HG03135 (cell line): ENCODE results near the gene ADARB1.
A peak's percentile ranks its signal among the peaks of the same experiment; 100 is the strongest.
"Not testable (repeated sequence)": the region's sequence is repeated elsewhere in the genome, so short reads cannot be mapped to it uniquely, and the experiment has no call there.

Source experiments
- ATAC-seq: cut with Tn5 transposase; IDR thresholded peaks from one replicate; pipeline ENCODE4 v1.9.1; 2021; ENCODE audit warnings: mild to moderate bottlenecking, moderate library complexity; ENCODE audit not compliant: unreplicated experiment

Gene ADARB1, protein sequence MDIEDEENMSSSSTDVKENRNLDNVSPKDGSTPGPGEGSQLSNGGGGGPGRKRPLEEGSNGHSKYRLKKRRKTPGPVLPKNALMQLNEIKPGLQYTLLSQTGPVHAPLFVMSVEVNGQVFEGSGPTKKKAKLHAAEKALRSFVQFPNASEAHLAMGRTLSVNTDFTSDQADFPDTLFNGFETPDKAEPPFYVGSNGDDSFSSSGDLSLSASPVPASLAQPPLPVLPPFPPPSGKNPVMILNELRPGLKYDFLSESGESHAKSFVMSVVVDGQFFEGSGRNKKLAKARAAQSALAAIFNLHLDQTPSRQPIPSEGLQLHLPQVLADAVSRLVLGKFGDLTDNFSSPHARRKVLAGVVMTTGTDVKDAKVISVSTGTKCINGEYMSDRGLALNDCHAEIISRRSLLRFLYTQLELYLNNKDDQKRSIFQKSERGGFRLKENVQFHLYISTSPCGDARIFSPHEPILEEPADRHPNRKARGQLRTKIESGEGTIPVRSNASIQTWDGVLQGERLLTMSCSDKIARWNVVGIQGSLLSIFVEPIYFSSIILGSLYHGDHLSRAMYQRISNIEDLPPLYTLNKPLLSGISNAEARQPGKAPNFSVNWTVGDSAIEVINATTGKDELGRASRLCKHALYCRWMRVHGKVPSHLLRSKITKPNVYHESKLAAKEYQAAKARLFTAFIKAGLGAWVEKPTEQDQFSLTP

DNA sequence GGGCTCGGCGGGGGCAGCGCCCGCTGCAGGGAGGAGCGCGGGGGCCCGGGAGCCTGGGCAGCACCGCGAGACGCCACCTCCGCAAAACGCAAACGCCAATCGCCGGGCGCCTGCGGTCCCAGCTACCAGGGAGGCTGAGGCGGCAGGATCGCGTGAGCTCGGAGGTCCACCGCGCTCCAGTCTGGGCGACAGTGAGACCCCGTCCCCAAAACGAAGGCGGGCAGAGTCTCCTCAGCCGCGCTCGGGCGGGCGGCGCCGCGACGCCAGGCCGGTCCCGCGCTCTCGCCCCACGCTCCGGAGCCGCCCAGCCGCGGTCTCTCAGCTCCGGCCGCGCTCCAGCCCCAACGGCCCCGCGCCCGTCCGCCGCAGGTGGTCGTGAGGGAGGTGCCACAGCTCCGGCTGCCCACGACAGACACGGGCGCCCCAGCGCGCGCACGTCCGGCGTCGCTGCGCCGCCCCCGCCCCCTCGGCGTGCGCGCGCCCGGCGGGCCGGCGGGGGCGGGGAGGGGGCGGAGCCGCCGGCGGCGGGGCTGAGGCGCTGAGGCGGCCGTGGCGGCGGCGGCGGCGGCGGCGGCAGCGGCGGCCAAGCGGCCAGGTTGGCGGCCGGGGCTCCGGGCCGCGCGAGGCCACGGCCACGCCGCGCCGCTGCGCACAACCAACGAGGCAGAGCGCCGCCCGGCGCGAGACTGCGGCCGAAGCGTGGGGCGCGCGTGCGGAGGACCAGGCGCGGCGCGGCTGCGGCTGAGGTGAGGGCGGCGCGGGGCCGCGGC is at the start of gene ADARB1:
TSS of gene ADARB1 (plus strand) at position 533 of the 770 bp plus-strand sequence. CDS start 97,077 bp downstream, outside the sequence.
- ATAC-seq, result peak; percentile 50

DNA sequence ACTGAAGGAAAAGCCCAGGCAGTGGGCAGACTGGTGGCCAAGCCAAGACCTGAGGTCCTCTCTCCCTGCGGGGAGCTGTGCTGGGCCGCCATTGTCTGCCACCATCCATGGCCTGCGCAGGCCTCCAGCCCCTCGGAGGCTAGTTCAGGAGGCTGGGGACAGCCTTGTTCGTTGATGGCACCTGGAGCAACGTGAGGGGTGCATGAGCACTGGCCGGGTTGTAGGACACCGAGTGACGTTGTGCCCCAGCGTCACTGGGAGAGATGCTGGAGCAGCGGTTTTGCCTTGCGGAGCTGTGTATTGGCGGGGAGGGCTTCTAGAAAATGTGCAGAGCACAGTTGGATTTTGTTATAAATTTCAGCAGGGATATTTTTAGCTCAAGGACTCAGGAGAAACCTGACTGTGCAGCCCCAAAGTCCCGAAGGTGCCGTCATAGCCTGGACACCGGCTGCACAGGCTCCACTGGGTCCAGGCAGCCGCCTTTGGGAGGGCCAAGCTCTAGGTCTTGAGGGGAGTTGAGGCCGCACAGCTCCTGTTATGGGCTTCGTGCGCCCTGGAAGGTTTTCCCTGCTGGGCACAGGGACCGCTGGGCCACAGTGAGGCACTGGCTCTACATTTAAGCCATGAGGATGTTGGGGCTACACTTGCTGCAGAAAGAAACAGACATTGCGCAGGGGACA is 48.2 kb upstream of the ADARB1 start:
- ATAC-seq, result no peak

DNA sequence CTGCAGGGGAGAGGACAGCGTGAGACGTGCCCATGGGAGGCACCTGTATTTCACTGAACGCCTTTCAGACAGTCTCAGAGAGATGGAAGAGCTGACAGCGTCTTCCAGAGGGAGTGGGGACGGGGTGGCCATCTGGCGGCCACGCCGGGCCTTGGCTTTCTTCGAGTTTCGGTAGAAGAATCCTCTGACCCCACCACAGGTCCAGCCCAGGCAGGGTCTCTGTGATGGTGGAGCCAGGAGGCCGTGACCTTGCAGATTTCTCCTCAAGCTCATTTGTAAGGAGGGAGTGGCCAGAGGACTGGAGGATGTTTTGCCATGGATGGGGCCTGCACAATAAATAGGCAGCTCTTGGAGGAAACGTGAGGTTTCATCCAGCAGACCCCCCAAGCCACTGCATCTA is 47.6 kb upstream of the ADARB1 start:
- ATAC-seq, result no peak

DNA sequence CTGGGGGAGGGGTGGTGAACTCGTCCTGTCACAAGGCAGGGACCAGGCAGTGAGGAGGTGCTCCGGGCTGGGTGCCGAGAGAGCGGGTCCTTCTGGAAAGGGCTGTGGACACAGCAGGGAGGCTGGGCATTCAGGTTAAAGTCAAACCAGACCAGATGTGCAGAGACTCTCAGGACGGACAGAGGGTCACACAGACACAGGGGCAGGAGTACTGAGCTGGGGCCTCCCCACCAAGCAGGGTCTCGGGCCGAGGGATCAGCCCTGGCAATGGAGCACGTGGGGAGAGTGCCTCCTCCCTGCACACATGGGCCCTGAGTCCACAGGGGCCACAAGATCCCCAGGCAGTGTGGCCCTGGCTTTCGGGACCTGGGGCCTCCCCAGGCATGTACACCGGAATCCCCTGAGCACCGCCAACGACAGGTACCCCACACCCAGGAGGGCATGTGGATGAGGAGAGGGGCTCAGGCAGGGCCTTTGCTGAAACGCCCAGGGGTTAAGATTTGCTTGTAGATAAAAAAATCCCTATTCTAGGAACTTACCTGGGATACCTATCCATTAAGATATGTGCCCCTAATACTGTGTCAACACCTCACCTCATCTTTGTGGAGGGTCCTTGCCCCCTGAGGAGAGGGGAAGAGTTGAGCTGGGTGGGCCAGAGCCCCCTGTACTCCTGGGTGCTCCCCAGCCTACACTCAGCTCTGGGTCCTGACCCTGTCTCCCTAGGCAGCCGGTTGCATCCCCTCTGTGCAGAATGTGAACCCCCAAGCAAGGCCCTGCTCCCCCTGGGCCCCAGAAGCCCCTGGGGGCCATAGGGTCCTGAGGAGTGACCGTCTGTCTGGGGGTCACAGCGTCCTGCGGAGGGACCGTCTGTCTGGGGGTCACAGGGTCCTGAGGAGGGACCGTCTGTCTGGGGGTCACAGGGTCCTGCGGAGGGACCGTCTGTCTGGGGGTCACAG is 46.9 kb upstream of the ADARB1 start:
- ATAC-seq, result no peak

DNA sequence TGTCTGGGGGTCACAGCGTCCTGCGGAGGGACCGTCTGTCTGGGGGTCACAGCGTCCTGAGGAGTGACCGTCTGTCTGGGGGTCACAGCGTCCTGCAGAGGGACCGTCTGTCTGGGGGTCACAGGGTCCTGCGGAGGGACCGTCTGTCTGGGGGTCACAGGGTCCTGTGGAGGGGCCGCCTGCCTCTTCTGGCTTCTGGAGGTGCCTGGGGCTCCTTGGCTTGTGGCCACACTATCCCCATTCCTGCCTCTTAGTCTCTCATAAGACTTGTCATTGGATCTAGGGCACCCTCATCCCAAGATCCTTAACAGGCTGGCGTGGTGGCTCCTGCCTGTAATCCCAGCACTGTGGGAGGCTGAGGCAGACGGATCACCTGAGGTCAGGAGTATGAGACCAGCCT is 45.7 kb upstream of the ADARB1 start:
- ATAC-seq, result not testable (repeated sequence)

DNA sequence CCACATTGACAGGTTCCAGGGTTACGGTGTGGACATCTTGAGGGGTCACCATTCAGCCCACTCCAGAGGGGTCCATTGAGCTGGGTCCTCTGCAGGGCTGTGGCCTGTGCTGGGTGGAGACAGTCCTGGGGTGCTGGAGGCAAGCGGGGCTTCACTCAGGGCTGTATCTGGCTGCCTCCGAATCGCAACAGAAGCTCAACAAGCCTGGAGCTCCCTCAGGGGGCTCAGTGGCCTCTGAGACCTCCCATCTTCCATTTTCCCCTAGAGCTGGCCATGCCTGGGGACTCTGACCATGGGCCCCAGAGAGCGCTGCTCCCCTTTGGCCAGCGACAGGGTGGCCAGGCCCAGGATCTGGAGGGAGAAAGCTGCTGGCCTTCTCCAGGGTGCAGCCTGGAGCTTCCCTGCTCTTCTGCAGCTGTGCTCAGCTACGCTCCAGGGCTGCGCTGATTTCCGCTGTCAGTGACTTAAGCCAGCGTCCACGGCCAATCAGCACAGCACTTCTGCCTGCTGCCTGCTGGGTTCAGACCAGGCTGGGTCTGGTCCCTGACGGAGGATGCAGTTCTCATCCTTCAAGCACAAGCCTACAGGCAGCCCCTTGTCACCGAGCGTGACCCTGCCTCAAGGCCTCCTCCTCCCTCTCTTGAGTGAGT is 45.0 kb upstream of the ADARB1 start:
- no peak for ATAC-seq

DNA sequence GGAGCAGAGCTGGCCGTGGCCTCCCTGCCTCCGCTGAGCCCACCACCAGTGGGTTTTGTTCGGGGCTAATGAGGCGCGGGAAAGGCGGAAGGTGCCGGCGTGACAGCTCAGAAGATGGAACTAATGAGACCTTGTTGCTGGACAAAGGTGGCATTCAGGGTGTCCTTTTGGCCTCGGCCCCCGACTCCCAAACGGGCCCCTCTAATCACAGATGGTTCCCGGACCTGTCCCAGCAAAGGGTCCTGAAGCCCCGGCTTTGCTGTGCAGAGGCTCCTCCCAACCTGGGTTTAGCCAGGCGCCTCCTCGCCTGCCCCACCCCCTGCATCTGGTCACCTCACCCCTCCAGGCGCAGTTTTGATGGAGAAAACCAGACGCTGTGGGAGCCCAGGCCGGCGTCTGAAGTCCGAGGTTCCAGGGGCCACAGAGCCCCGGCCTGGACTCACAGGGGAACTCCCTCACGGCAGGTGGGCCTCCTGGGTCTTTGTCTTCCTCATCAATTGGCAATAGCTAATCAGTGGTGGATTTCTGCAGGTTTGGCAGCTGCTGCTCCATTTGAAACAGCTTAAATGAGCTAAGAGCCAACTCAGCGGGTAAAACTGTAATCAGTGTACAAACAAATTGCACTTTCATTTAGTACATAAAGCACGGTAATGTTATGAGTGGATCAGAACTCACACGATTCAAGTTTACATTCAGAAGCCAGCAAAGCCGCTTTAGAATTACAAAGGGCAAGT is 44.3 kb upstream of the ADARB1 start:
- no peak for ATAC-seq

DNA sequence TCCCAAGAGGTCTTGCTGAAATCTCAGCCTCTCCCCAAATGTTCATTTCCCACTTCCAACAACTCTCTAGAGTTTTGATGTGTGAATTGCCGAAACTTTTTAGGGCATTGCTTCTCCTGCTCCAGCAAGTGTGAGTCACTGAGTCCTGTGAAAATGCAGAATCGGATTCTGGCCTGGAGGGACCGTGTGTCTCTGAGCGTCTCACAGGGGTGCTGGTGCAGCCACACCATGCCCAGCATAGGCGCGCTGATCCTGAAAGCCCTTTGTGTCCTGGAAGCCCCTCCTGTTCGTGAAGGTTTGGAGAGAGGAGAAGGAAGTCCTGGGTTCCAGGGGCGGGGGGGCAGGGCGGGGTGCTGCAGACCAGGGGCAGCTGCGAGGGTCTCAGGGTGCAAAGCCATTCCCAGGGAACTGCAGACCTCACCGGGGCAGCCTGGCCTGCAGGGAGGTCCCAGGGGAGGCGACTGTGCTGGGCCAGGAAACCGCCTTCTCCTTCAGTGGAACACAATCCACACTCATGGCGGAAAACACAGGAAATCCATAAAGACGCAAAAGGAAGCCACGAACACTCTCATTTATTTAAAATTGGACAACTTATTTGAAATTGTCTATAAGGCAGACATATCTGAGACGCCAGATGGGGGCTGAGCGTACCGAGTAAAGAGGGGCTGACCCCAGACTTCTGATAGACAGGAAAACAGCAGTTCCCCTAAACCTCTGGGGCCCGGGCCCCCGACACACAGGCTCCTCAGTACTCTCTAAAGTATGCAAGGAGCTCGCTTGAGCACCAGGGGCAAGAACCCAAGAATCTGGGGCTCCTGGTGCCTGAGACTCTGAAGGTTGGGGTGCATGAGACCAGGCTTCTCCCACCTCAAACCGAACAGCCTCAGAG is 43.5 kb upstream of the ADARB1 start:
- ATAC-seq, result no peak

DNA sequence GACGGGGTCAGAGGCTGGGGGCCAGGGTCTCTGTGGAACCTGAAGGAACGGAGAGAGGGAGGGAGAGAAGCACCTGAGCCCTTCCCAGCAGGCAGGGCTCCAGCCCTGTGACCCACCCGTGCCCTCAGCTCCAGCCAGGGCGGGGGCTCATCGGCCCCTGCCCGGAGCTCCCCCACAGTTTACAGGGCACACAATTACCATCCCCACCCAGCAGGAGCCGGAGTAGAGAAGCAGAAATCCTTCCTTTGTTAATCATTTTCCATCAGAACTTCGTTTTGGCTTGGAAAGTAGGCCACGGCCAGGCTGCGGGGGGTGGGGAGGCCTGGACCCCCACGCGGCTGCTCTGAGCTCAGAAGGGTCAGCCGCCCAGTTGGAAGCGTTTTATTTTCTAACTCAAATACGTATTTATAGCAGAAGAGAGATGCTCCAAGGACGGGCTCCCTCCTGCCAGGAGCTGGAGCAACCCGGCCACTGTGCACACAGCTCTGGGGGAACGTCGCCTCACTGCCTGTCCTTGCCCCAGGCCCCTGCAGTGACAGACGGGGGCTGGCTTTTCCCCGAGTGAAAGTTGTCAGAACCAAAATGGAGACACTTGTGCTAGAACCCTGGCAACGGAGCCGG is 42.7 kb upstream of the ADARB1 start:
- ATAC-seq, result no peak

DNA sequence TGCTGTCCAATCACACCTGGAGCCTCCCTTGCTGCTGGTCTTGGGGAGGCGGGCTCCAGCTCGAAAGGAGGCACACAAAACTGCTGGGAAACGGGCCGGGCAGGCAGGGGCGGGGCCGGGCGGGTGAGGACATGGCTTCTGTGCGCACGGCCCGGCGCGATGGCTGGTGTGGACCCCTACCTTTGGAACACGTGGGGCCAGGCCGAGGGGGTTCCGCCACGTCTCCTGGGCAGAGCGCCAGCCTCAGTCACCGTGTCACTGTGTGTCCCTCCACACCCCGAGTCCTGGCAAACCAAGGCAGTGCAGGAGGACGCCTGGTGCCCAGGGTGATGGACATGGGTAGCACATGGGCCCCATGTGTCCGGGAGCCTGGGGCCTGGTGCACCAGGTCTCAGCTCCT is 42.0 kb upstream of the ADARB1 start:
- no peak for ATAC-seq

DNA sequence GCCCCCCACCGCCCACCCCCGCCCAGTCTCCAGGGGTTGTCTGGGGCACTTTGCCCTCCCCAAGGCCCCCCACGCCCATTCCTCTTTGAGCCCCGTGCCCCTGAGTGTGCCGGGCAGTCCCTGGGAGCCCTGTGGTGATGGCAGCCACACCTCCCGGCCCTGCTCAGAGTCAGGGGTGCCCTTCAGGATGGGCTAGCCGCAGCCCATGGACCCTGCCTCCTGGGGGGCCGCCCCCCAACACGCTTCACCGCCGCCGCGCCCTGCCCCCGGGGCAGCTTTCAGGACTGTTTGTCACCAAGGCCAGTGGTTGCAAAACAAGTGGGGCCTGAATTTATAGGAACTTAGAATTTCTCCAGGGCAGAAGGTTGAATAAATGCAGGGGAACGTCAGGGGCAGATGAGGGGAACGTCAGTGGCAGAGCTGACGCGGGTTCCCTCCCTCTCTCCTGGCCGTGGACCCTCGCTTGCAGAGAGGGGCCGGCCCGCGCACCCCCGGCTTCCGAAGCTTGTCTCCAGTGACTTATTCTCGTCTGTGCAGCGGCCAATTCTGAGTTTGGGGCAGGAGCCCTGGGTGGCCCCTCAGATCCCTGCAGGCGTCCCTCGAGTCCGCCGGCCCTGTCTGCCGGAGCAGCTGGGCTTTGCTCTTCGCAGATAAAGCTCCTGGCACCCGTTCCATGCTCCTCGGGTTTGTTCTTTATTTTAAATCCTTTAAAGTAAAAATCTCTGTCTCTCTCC is 41.2 kb upstream of the ADARB1 start:
- ATAC-seq, result no peak

DNA sequence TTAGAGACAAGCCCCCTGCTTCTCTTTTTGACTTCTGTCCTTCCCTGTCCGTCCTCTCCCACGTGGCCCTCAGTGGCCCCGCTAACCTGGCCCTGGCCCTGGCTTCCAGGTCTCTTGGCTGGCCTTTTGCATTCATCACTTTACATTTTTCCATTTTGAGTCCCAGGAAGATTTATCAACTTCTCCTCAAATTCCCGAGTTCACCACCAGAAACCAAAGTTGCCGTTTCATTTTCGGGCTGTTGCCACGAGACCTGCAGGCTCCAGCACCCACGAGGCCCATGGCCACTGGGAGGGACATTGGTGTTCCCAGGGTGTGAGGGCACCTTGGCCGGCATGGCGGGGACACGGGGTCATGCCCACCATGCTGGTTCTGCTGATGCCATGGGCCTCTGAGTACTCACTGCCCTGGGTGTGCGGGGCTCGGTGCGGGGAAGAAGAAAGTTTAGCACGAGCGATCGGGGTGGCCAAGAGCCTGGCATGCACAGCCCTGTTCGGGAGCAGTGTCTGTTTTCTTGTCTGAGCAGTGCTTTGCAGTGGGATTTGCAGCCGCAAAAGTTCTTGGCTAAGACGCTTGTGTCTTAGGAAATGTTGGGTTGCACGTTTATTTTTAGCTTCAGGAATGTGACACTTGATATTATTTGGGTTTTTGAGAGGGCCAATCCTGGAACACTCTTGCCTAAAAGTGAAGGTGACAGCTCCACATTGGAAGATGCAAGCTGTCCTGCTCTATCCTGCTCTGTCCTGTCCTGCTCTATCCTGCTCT is 40.4 kb upstream of the ADARB1 start:
- ATAC-seq, result no peak

DNA sequence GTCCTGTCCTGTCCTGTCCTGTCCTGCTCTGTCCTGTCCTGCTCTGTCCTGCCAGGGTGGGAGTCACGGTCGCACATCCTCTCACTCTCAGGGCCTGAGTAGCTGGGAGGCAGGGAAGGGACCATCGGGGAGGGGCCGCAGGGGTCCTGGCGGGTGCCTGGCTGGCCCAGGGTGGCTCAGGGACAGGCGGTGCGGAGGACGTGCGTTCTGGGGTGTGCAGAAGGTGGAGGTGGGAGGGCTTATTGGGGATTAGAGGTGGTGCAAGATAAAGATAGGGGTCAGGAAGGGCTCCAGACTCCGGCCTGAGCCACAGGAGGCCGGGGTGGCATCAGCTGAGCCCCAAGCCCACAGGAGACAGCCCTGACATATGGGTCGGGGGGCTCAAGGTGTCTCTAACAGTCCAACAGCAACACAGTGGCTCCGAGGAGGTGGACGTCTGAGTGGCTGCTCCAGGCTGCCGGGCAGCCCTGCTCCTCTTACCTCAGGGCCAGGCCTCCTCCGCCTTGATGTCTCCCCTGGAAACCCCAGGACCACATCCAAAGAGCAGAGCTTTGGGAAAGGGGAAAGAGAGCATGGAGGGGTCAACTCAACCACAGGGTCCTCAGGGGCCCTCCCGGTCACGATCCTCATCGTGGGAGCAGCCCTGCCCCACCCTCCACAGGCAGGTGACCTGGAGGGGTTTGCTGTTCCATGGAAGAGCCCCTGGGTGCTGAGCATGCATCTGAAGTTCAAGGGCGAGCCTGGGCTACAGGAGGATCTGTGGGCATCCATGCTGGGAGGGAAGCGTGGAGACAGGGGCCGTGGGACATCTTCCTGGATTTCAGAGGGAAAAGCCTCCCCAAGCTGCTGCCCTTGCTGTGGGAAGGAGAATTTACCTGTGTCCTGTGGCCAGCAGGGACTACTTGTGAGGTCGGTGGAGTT is 39.6 kb upstream of the ADARB1 start:
- no peak for ATAC-seq

DNA sequence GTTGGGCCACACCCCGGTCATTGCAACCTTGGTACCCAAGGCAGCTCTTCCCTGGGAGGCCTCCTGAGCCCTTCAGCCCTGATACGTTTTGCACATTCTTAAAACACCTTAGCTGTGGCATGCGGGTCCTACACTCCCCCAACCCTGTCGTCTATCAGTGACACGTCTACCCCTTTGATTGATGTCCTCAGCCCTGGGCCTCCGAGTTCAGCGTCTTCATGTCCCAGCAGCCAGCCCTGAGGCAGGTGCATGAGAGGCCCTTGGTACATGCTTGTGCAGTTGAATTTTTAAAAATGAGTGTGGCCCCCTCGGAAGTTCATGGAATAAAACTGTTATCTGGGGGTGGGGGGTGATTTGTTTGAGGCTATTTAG is 38.9 kb upstream of the ADARB1 start:
- ATAC-seq, result no peak

DNA sequence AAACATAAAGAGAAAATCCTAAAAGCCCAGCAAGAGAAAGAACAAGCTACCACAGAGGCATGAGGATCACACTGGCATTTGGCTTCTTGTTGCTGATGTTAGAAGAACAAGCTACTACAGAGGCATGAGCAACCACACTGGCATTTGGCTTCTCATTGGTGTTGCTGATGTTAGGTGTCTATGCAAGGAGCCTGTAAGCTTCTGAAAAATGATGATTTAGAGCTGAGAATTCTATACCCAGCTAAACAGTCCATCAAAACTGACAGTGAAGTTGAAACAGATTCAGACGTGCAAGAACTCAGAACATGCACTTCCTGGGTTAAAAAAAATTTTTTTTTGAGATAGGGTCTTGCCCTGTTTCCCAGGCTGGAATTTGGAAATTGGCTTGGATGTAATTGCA is 37.8 kb upstream of the ADARB1 start:
- ATAC-seq, result no peak
